Measurements from ENCODE around the gene CNTNAP5. TPM values are rescaled to one million over a fixed set of nuclear protein-coding genes. Genes with fewer than 3 reads are reported as not detected.

CNTNAP5 gene
- total RNA-seq, 1 donor from 2014 or later: not detected

DNA sequence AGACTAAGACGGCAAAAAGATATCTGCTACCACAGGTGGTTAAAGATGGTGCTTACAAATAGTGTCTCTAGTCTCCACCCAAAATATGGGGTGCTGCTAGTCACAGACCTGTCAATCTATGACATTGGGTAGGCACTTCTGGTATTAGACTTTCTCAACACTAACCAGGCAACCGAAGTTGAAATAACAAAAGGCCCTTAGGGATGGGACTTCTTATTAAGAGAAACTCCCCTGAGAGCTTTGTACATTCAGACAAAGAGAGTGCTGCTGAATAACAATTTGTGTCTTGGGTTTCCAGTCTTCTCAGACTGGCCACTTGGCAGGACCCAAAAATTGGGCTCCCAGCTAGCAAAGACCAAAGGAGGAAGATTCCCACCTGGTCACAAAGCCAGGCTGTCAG is 310.0 kb downstream of the CNTNAP5 start:
- DNase-seq (ENCODE audit: extremely low spot score, unreplicated experiment): no peak
- Mint-ChIP-seq H3K27me3 (ENCODE audit: unreplicated experiment) (no peaks in the 10 kb centered on the region), H3K9me3 (ENCODE audit: unreplicated experiment) (peaks cover 24% of the 10 kb centered on the region), H3K4me1 (ENCODE audit: unreplicated experiment) (no peaks in the 10 kb centered on the region), H3K36me3 (ENCODE audit: unreplicated experiment) (no peaks in the 10 kb centered on the region), H3K27ac (ENCODE audit: unreplicated experiment) (no peak overlapping the region), H3K4me3 (ENCODE audit: unreplicated experiment) (no peak overlapping the region)
- TF ChIP-seq, protein P1, sequence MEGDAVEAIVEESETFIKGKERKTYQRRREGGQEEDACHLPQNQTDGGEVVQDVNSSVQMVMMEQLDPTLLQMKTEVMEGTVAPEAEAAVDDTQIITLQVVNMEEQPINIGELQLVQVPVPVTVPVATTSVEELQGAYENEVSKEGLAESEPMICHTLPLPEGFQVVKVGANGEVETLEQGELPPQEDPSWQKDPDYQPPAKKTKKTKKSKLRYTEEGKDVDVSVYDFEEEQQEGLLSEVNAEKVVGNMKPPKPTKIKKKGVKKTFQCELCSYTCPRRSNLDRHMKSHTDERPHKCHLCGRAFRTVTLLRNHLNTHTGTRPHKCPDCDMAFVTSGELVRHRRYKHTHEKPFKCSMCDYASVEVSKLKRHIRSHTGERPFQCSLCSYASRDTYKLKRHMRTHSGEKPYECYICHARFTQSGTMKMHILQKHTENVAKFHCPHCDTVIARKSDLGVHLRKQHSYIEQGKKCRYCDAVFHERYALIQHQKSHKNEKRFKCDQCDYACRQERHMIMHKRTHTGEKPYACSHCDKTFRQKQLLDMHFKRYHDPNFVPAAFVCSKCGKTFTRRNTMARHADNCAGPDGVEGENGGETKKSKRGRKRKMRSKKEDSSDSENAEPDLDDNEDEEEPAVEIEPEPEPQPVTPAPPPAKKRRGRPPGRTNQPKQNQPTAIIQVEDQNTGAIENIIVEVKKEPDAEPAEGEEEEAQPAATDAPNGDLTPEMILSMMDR (IDR thresholded peaks at IDR 0.05): no peak

DNA sequence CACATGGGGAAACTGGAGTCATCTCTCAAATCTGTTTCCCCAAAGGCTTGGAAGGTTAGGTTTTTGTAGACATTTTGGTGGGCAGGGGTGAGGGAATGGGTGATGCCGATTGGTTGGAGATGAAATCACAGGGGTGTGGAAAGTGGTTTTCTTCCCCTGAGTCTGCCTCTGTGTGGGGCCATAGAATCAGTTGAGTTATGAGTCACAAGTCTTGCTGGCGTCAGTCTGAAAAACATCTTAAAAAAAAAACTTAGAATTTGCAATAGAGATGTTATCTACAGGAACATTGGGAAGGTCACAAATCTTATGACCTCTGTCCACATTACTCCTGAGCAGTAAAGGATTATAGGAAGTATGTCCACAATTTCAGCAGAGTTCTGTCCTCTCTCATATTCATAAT is 314.6 kb downstream of the CNTNAP5 start:
- Mint-ChIP-seq H3K4me3 (ENCODE audit: unreplicated experiment) (no peak overlapping the region), H3K27ac (ENCODE audit: unreplicated experiment) (no peak overlapping the region), H3K9me3 (ENCODE audit: unreplicated experiment) (peaks cover 48% of the 10 kb centered on the region), H3K36me3 (ENCODE audit: unreplicated experiment) (no peaks in the 10 kb centered on the region), H3K4me1 (ENCODE audit: unreplicated experiment) (no peaks in the 10 kb centered on the region), H3K27me3 (ENCODE audit: unreplicated experiment) (no peaks in the 10 kb centered on the region)
- DNase-seq (ENCODE audit: extremely low spot score, unreplicated experiment): no peak
- TF ChIP-seq, protein P1 (IDR thresholded peaks at IDR 0.05): no peak

DNA sequence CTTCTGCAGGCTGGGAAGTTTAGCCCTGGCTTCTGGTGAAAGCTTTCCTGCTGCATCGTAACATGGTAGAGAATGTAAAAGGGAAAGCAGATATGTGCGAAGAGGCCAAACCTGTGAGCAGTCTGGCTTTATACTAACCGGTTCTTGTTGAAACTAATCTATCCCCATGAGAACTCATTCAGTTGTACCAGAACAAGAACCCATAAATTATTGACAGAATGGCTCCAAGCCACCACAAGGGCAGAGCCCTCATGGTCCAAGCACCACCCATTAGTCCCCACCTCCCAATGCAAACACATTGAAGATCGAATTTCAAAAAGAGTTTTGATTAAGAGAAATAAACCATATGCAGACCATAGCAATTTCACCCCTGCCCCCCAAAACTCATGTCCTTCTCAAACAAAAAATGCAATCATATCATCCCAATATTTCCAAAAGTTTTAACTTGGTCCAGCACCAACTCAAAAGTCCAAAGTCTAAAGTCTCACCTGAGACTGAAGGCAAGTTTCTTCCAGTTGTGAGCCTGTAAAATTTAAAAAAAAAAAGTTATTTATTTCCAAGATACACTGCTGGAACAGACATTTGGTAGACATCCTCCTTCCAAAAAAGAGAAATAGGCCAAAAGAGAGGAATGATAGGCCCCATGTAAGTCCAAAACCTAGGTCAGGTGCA is 318.9 kb downstream of the CNTNAP5 start:
- TF ChIP-seq, protein P1 (IDR thresholded peaks at IDR 0.05): no peak
- Mint-ChIP-seq H3K36me3 (ENCODE audit: unreplicated experiment) (no peaks in the 10 kb centered on the region), H3K9me3 (ENCODE audit: unreplicated experiment) (peaks cover 47% of the 10 kb centered on the region), H3K27ac (ENCODE audit: unreplicated experiment) (no peak overlapping the region), H3K4me3 (ENCODE audit: unreplicated experiment) (no peak overlapping the region), H3K4me1 (ENCODE audit: unreplicated experiment) (no peaks in the 10 kb centered on the region), H3K27me3 (ENCODE audit: unreplicated experiment) (no peaks in the 10 kb centered on the region)
- DNase-seq (ENCODE audit: extremely low spot score, unreplicated experiment): no peak

DNA sequence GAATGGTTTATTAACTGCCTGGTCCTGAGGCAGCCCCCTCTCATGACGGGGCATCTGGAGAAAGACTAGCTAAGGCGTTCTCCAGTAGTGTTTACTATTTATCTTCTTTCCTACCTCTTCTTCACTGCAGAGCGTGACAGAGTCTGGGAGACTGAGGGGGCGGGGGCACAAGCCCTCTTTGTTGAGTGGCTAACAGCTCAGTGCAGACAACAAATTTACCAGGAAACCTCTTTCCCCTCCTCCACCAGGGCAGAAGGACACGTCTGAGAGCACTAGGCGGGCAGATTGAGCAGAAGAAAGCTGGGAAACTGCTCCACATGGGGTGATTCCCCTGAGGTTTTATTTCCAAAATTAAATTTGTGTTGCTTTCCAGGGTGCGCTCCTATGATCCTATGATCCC is 322.1 kb downstream of the CNTNAP5 start:
- H3K4me1 Mint-ChIP-seq (ENCODE audit: unreplicated experiment): no peaks in the 10 kb centered on the region
- H3K4me3 Mint-ChIP-seq (ENCODE audit: unreplicated experiment): no peak overlapping the region
- no peaks in the 10 kb centered on the region for H3K27me3 Mint-ChIP-seq (ENCODE audit: unreplicated experiment)
- no peak for DNase-seq (ENCODE audit: extremely low spot score, unreplicated experiment)
- H3K36me3 Mint-ChIP-seq (ENCODE audit: unreplicated experiment): no peaks in the 10 kb centered on the region
- TF ChIP-seq, protein P1 (IDR thresholded peaks at IDR 0.05): no peak
- H3K9me3 Mint-ChIP-seq (ENCODE audit: unreplicated experiment): peaks cover 37% of the 10 kb centered on the region
- H3K27ac Mint-ChIP-seq (ENCODE audit: unreplicated experiment): no peak overlapping the region

DNA sequence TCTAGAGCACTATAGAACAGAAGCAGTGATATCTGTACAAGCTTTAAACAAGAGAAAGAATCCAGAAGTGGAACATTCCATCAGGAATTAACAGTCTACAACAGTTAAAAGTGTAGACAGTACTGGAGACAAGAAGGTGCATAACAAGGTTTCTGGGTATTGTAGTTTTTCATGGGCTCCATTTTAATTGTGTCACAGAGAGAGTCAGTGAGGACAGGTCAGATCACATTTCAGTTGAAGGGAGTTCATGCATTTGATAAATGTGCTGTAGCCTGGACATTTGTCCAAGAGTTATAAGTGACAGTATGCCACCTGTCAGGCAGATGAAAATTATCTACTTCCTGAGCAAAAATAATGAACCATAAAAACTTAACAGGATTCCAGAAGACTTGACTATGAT is 328.6 kb downstream of the CNTNAP5 start:
- peaks cover 14% of the 10 kb centered on the region for H3K9me3 Mint-ChIP-seq (ENCODE audit: unreplicated experiment)
- no peak overlapping the region for H3K27ac Mint-ChIP-seq (ENCODE audit: unreplicated experiment)
- DNase-seq (ENCODE audit: extremely low spot score, unreplicated experiment): no peak
- no peak overlapping the region for H3K4me3 Mint-ChIP-seq (ENCODE audit: unreplicated experiment)
- H3K27me3 Mint-ChIP-seq (ENCODE audit: unreplicated experiment): no peaks in the 10 kb centered on the region
- no peaks in the 10 kb centered on the region for H3K4me1 Mint-ChIP-seq (ENCODE audit: unreplicated experiment)
- TF ChIP-seq, protein P1 (IDR thresholded peaks at IDR 0.05): no peak
- no peaks in the 10 kb centered on the region for H3K36me3 Mint-ChIP-seq (ENCODE audit: unreplicated experiment)
